SK-N-SH (cell line): ENCODE measurements around the gene THBS1. TPM values are rescaled to one million over a fixed set of nuclear protein-coding genes. Genes with fewer than 3 reads are reported as not detected.

ENCODE experiments used
- CTCF ChIA-PET: fragments of 300-600, 350-600 bp; formaldehyde crosslinking; extraction: SDS; loops from one replicate; lab custom pipeline; 2021; lab: Yijun Ruan, JAX
- POLR2A ChIA-PET: fragments of 350-600 bp; sonication (Branson Sonifier 250); formaldehyde crosslinking; extraction: SDS; loops from one replicate; lab custom pipeline; 2020; ENCODE audit warnings: antibody characterized with exemption, inconsistent platforms; lab: Yijun Ruan, JAX
- DNase-seq: peaks from one replicate; pipeline ENCODE4 v3.0.0; 2012
- H2AFZ ChIP-seq: fragments of 200-600 bp; sonication (generic); 2 replicates; pipeline ENCODE4 v1.8.1; 2016; ENCODE audit warnings: antibody characterized with exemption, mild to moderate bottlenecking, low read depth
- H3F3A ChIP-seq: fragments of 200-600 bp; sonication (generic); replicated peaks from 2 replicates; pipeline ENCODE3; 2016; ENCODE audit warnings: antibody characterized with exemption, mild to moderate bottlenecking; ENCODE audit not compliant: insufficient read depth
- H3K27ac ChIP-seq, 2 experiments: fragments of 200-500 bp in 1 of 2; fragments of 200-600 bp in 1 of 2; sonication (Bioruptor generic) in 1 of 2; sonication (generic), shearing (Covaris generic) in 1 of 2; 2 replicates each; pipeline versions ENCODE4 v1.5.1 to v1.6.1; 2014 to 2016; ENCODE audit warnings: low read depth in 2 of 2, inconsistent platforms in 1 of 2, low read length in 1 of 2, mild to moderate bottlenecking in 1 of 2, mixed read lengths in 1 of 2
- H3K27me3 ChIP-seq: fragments of 200-600 bp; sonication (generic), shearing (Covaris generic); 2 replicates; pipeline ENCODE4 v1.6.1; 2016; ENCODE audit warnings: mixed run types; ENCODE audit not compliant: insufficient read depth
- H3K36me3 ChIP-seq, 2 experiments: fragments of 200-500 bp in 1 of 2; fragments of 200-600 bp in 1 of 2; sonication (Bioruptor generic) in 1 of 2; sonication (generic) in 1 of 2; replicated peaks in 1 of 2; 2 replicates each; pipeline versions ENCODE3 to v1.5.1; 2014 to 2016; ENCODE audit warnings: low read length in 1 of 2, mild to moderate bottlenecking in 1 of 2; ENCODE audit not compliant: insufficient read depth in 2 of 2, control insufficient read depth in 1 of 2
- H3K4me1 ChIP-seq, 2 experiments: fragments of 200-500 bp in 1 of 2; fragments of 200-600 bp in 1 of 2; sonication (Bioruptor generic) in 1 of 2; sonication (generic), shearing (Covaris generic) in 1 of 2; 2 replicates each; pipeline versions ENCODE4 v1.5.1 to v1.6.1; 2014 to 2016; ENCODE audit warnings: low read depth in 1 of 2, low read length in 1 of 2, mixed run types in 1 of 2; ENCODE audit not compliant: insufficient read depth in 2 of 2, control insufficient read depth in 1 of 2
- H3K4me2 ChIP-seq: fragments of 200-600 bp; sonication (generic), shearing (Covaris generic); 2 replicates; pipeline ENCODE4 v1.6.1; 2017; ENCODE audit warnings: mixed run types
- H3K4me3 ChIP-seq, 2 experiments: fragments of 200-500 bp in 1 of 2; fragments of 200-600 bp in 1 of 2; sonication (Bioruptor generic) in 1 of 2; sonication (generic), shearing (Covaris generic) in 1 of 2; 2 replicates each; pipeline versions ENCODE4 v1.5.1 to v1.8.1; 2014 to 2016; ENCODE audit warnings: low read depth in 2 of 2, inconsistent platforms in 1 of 2, low read length in 1 of 2, mild to moderate bottlenecking in 1 of 2, mixed read lengths in 1 of 2, moderate library complexity in 1 of 2
- H3K79me2 ChIP-seq: fragments of 200-600 bp; sonication (generic); 2 replicates; pipeline ENCODE4 v1.8.1; 2017; ENCODE audit warnings: mild to moderate bottlenecking; ENCODE audit not compliant: insufficient read depth
- H3K9ac ChIP-seq: fragments of 200-600 bp; sonication (generic); 2 replicates; pipeline ENCODE4 v1.6.1; 2017; ENCODE audit warnings: mixed run types
- H3K9me2 ChIP-seq: fragments of 200-600 bp; sonication (generic); 2 replicates; pipeline ENCODE4 v1.6.1; 2017; ENCODE audit warnings: mixed run types
- H3K9me3 ChIP-seq: fragments of 200-600 bp; sonication (generic); 2 replicates; pipeline ENCODE4 v1.6.1; 2017; ENCODE audit warnings: mixed run types, mild to moderate bottlenecking, moderate library complexity
- H4K20me1 ChIP-seq: fragments of 200-600 bp; sonication (generic); 2 replicates; pipeline ENCODE4 v1.6.1; 2017; ENCODE audit warnings: mild to moderate bottlenecking, mixed run types; ENCODE audit not compliant: insufficient read depth
- CHD2 ChIP-seq: fragments of 150-350 bp; IDR thresholded peaks from 2 replicates; pipeline ENCODE4 v1.6.1; 2018; ENCODE audit warnings: low read length; ENCODE audit not compliant: partially characterized antibody
- CTCF ChIP-seq: fragments of 200-600 bp; sonication (generic); IDR thresholded peaks from 2 replicates; pipeline ENCODE4 v1.6.1; 2017; ENCODE audit warnings: antibody characterized with exemption, mild to moderate bottlenecking, moderate library complexity
- EZH2phosphoT487 ChIP-seq: fragments of 200-600 bp; sonication (generic); IDR thresholded peaks from 2 replicates; pipeline ENCODE4 v1.6.1; 2017; ENCODE audit warnings: low read depth, mixed run types, mild to moderate bottlenecking, antibody characterized with exemption, moderate library complexity, borderline replicate concordance
- FOSL2 ChIP-seq: IDR thresholded peaks from 2 replicates; pipeline ENCODE4 v1.4.0; 2012; ENCODE audit warnings: low read depth, mild to moderate bottlenecking, moderate library complexity, borderline replicate concordance
- FOXM1 ChIP-seq: IDR thresholded peaks from 2 replicates; pipeline ENCODE4 v1.4.0; 2012; ENCODE audit warnings: low read depth, mild to moderate bottlenecking
- GATA2 ChIP-seq: sonication (generic); formaldehyde crosslinking; IDR thresholded peaks from 2 replicates; pipeline ENCODE4 v1.5.0; 2020; ENCODE audit warnings: mild to moderate bottlenecking, missing genetic modification reagents
- JUND ChIP-seq: IDR thresholded peaks from 2 replicates; pipeline ENCODE4 v1.4.0; 2012
- MXI1 ChIP-seq: IDR thresholded peaks from 2 replicates; pipeline ENCODE4 v1.6.1; 2012; ENCODE audit warnings: mild to moderate bottlenecking, low read depth, low read length, improper control_type of control experiment
- NFIC ChIP-seq: IDR thresholded peaks from 2 replicates; pipeline ENCODE4 v1.4.0; 2012; ENCODE audit warnings: borderline replicate concordance
- POLR2AphosphoS5 ChIP-seq: IDR thresholded peaks from 2 replicates; pipeline ENCODE4 v1.6.1; 2012; ENCODE audit warnings: low read depth, low read length
- RAD21 ChIP-seq: IDR thresholded peaks from 2 replicates; pipeline ENCODE4 v1.6.1; 2012; ENCODE audit warnings: mild to moderate bottlenecking, low read length
- SIN3A ChIP-seq: IDR thresholded peaks from 2 replicates; pipeline ENCODE4 v1.6.1; 2012; ENCODE audit warnings: low read depth, mild to moderate bottlenecking, low read length, moderate library complexity, borderline replicate concordance
- SMC3 ChIP-seq: IDR thresholded peaks from 2 replicates; pipeline ENCODE4 v1.6.1; 2012; ENCODE audit warnings: low read depth, low read length, improper control_type of control experiment
- TCF12 ChIP-seq: IDR thresholded peaks from 2 replicates; pipeline ENCODE4 v1.4.0; 2012
- TEAD4 ChIP-seq: IDR thresholded peaks from 2 replicates; pipeline ENCODE4 v1.4.0; 2012; ENCODE audit warnings: mild to moderate bottlenecking, borderline replicate concordance; ENCODE audit not compliant: insufficient read depth
- USF1 ChIP-seq: IDR thresholded peaks from 2 replicates; pipeline ENCODE4 v1.4.0; 2012; ENCODE audit warnings: low read depth, borderline replicate concordance
- WGBS: methylation state at CpG from one replicate; pipeline ENCODE4 v1.1.6; 2017; ENCODE audit warnings: low lambda C conversion rate; 5-methylcytosine and 5-hydroxymethylcytosine counted together
- polyA plus RNA-seq, 3 experiments: library from polyadenylated mRNA; depleted of rRNA; stranded (reverse); fragments of >200 nt; gene quantifications; 2 replicates each; pipeline ENCODE4 v1.2.3, GENCODE V29; 2012

Gene THBS1
- polyA plus RNA-seq, 1 of the 3 experiments (the other 2 are of a cell fraction): 117 TPM

- ChIA-PET POLR2A (no interaction called here), CTCF (interaction anchor here (1.6 kb wide), 1 partner anchor 20 kb away, joined by 10 read pairs; no protein-coding TSS in a partner anchor)
- H3K27me3 ChIP-seq: no peaks in the 10 kb centered on the region
- DNase-seq: no peak
- no peak overlapping the region for H3K4me2 ChIP-seq
- no peak for TF ChIP-seq USF1
- no peak for TF ChIP-seq NFIC
- no peak for TF ChIP-seq EZH2phosphoT487
- no peak for TF ChIP-seq FOSL2
- no peak for TF ChIP-seq SMC3
- TF ChIP-seq TCF12: no peak
- TF ChIP-seq MXI1: no peak
- no peaks in the 10 kb centered on the region for H3K79me2 ChIP-seq
- H3F3A ChIP-seq: peaks cover 57% of the 10 kb centered on the region
- H3K9ac ChIP-seq: no peak overlapping the region; the same call in 1 of the 2 replicates
- H4K20me1 ChIP-seq: peaks cover 26% of the 10 kb centered on the region
- WGBS: 72% methylated on average over 2 of the region's 2 CpGs
- H3K4me3 ChIP-seq: no peak overlapping the region
- H3K36me3 ChIP-seq: peaks cover 26 to 27% of the 10 kb centered on the region in 2 experiments
- H2AFZ ChIP-seq: no peak overlapping the region
- H3K27ac ChIP-seq: peak overlapping the region in 1 of 2 experiments; percentile 60; a peak in 2 of 4 replicates
- no peaks in the 10 kb centered on the region; a peak in 1 of 4 replicates for H3K4me1 ChIP-seq
- no peaks in the 10 kb centered on the region for H3K9me3 ChIP-seq
- H3K9me2 ChIP-seq: no peaks in the 10 kb centered on the region
Observed at GRCh38 chr15:39599871-39600270, 19.0 kb downstream of the THBS1 start.

GRCh38 chr15:39602143-39602542 lies 21.3 kb downstream of the THBS1 start:
- H3K4me3 ChIP-seq: no peak overlapping the region
- DNase-seq: no peak
- no peaks in the 10 kb centered on the region for H3K79me2 ChIP-seq
- H4K20me1 ChIP-seq: peaks cover 7% of the 10 kb centered on the region
- WGBS: 91% methylated on average over 5 of the region's 5 CpGs
- H3F3A ChIP-seq: peaks cover 34% of the 10 kb centered on the region
- H3K9ac ChIP-seq: no peak overlapping the region
- ChIA-PET POLR2A (no interaction called here), CTCF (no interaction called here)
- no peaks in the 10 kb centered on the region for H3K27me3 ChIP-seq
- no peaks in the 10 kb centered on the region for H3K9me3 ChIP-seq
- H3K27ac ChIP-seq: no peak overlapping the region
- H3K36me3 ChIP-seq: peaks cover 4 to 5% of the 10 kb centered on the region in 2 experiments
- TF ChIP-seq TCF12 (no peak), CTCF (peak; percentile 22; the same call in 1 of the 2 replicates), EZH2phosphoT487 (no peak)
- no peak overlapping the region for H2AFZ ChIP-seq
- no peaks in the 10 kb centered on the region for H3K9me2 ChIP-seq
- H3K4me2 ChIP-seq: no peak overlapping the region
- no peaks in the 10 kb centered on the region for H3K4me1 ChIP-seq

- POLR2A ChIA-PET: no interaction called here
- CTCF ChIA-PET: interaction anchor here (0.8 to 1.5 kb wide), 3 partner anchors 8 to 25 kb away, joined by 3 to 4 read pairs (median 3); no protein-coding TSS in a partner anchor
- H3K9ac ChIP-seq: no peak overlapping the region
- no peak overlapping the region for H3K4me2 ChIP-seq
- no peaks in the 10 kb centered on the region for H3K36me3 ChIP-seq
- H3F3A ChIP-seq: peaks cover 5% of the 10 kb centered on the region
- WGBS: 56% methylated on average over 1 of the region's 1 CpG
- H3K4me1 ChIP-seq: no peaks in the 10 kb centered on the region
- no peaks in the 10 kb centered on the region for H3K27me3 ChIP-seq
- H3K79me2 ChIP-seq: no peaks in the 10 kb centered on the region
- H2AFZ ChIP-seq: no peak overlapping the region
- 0 out of 2 replicates have a peak, but pooled peaks cover 7% of the 10 kb centered on the region for H3K9me3 ChIP-seq
- no peak for DNase-seq
- no peak overlapping the region for H3K27ac ChIP-seq
- no peaks in the 10 kb centered on the region for H4K20me1 ChIP-seq
- no peaks in the 10 kb centered on the region for H3K9me2 ChIP-seq
- no peak overlapping the region for H3K4me3 ChIP-seq
- TF ChIP-seq USF1 (no peak), GATA2 (CRISPR knock-in tag) (no peak), TCF12 (no peak), RAD21 (no peak), MXI1 (no peak), FOXM1 (no peak), CHD2 (no peak), TEAD4 (no peak), SIN3A (no peak), JUND (no peak), POLR2AphosphoS5 (no peak)
Observed at GRCh38 chr15:39605146-39605545, 24.3 kb downstream of the THBS1 start.
